Panc1 (cell line): ENCODE measurements around the gene FAM20B.

Experiments
- CTCF ChIP-seq: fragments of 450-650 bp; IDR thresholded peaks from 2 replicates; pipeline ENCODE4 v1.5.1; 2017; ENCODE audit warnings: mild to moderate bottlenecking
- POLR2AphosphoS5 ChIP-seq: IDR thresholded peaks from 2 replicates; pipeline ENCODE4 v1.6.1; 2012; ENCODE audit warnings: mild to moderate bottlenecking, low read depth, low read length, moderate library complexity
- REST ChIP-seq, 2 experiments: IDR thresholded peaks; 2 replicates each; pipeline ENCODE4 v1.6.1; 2011 to 2012; ENCODE audit warnings: low read depth in 2 of 2, control low read depth in 1 of 2, low read length in 1 of 2, mild to moderate bottlenecking in 1 of 2, moderate library complexity in 1 of 2; ENCODE audit not compliant: insufficient read depth in 1 of 2
- SIN3A ChIP-seq: IDR thresholded peaks from 2 replicates; pipeline ENCODE4 v1.6.1; 2012; ENCODE audit warnings: low read depth, mild to moderate bottlenecking, low read length, moderate library complexity, borderline replicate concordance; ENCODE audit not compliant: insufficient read depth
- TCF7L2 ChIP-seq: IDR thresholded peaks from 2 replicates; pipeline ENCODE4 v1.6.1; 2011; ENCODE audit warnings: mild to moderate bottlenecking, low read depth, low read length, inconsistent platforms

GRCh38 chr1:178976541-178976940 lies 49.2 kb upstream of the FAM20B start:
- TF ChIP-seq CTCF = no peak
- TF ChIP-seq POLR2AphosphoS5 = no peak
- TF ChIP-seq TCF7L2 = no peak
- no peak for TF ChIP-seq SIN3A
- no peak for TF ChIP-seq REST (IDR thresholded peaks at IDR 0.05; ENCODE audit: insufficient read depth in 1 of 2, low read depth in 2 of 2, low read length in 1 of 2)
